Astrocyte (in vitro differentiated cells and primary cell): ENCODE data around the gene EHD4. TPM values are rescaled to one million over a fixed set of nuclear protein-coding genes. Genes with fewer than 3 reads are reported as not detected.

Experiments used
- DNase-seq: peaks from one replicate; pipeline ENCODE4 v3.0.0-alpha.2; 2010; ENCODE audit warnings: low read depth
- FAIRE-seq: peaks from 2 replicates; lab custom pipeline; 2011; peaks lifted over from hg19 to GRCh38; lab: Jason Lieb, UNC
- H2AFZ ChIP-seq: 2 replicates; pipeline ENCODE4 v1.6.0; 2012; ENCODE audit warnings: low read depth, low read length, inconsistent platforms
- H3K27ac ChIP-seq: 2 replicates; pipeline ENCODE4 v1.5.1; 2011; ENCODE audit warnings: low read depth, low read length, inconsistent platforms
- H3K27me3 ChIP-seq: 2 replicates; pipeline ENCODE4 v1.6.0; 2011; ENCODE audit warnings: low read length, inconsistent platforms; ENCODE audit not compliant: insufficient read depth
- H3K36me3 ChIP-seq: 2 replicates; pipeline ENCODE4 v1.5.1; 2011; ENCODE audit warnings: low read length, inconsistent platforms; ENCODE audit not compliant: insufficient read depth
- H3K4me1 ChIP-seq: 2 replicates; pipeline ENCODE4 v1.5.1; 2011; ENCODE audit warnings: low read length, inconsistent platforms; ENCODE audit not compliant: insufficient read depth
- H3K4me2 ChIP-seq: 2 replicates; pipeline ENCODE4 v1.6.0; 2012; ENCODE audit warnings: low read length, inconsistent platforms
- H3K4me3 ChIP-seq: 2 replicates; pipeline ENCODE4 v1.5.1; 2011; ENCODE audit warnings: low read depth, mild to moderate bottlenecking, low read length, inconsistent platforms; ENCODE audit not compliant: insufficient read depth
- H3K79me2 ChIP-seq: 2 replicates; pipeline ENCODE4 v1.6.0; 2012; ENCODE audit warnings: mild to moderate bottlenecking, low read length, inconsistent platforms; ENCODE audit not compliant: insufficient read depth
- H3K9ac ChIP-seq: 2 replicates; pipeline ENCODE4 v1.6.0; 2012; ENCODE audit warnings: mild to moderate bottlenecking, low read length, inconsistent platforms
- H3K9me3 ChIP-seq: 2 replicates; pipeline ENCODE4 v1.5.1; 2012; ENCODE audit warnings: low read depth, mild to moderate bottlenecking, low read length, inconsistent platforms; ENCODE audit not compliant: insufficient read depth
- H4K20me1 ChIP-seq: 2 replicates; pipeline ENCODE4 v1.6.0; 2012; ENCODE audit warnings: low read length, inconsistent platforms; ENCODE audit not compliant: insufficient read depth
- H3K27ac Mint-ChIP-seq: one replicate; pipeline ENCODE4 v1.8.0; 2021; ENCODE audit warnings: mild to moderate bottlenecking, mixed read lengths; ENCODE audit not compliant: unreplicated experiment
- H3K27me3 Mint-ChIP-seq: one replicate; pipeline ENCODE4 v1.8.0; 2021; ENCODE audit warnings: low read depth, mixed read lengths; ENCODE audit not compliant: unreplicated experiment
- H3K36me3 Mint-ChIP-seq: one replicate; pipeline ENCODE4 v1.8.0; 2021; ENCODE audit warnings: low read depth, mixed read lengths; ENCODE audit not compliant: unreplicated experiment
- H3K4me1 Mint-ChIP-seq: one replicate; pipeline ENCODE4 v1.8.0; 2021; ENCODE audit warnings: low read depth, mixed read lengths; ENCODE audit not compliant: unreplicated experiment
- H3K4me3 Mint-ChIP-seq: one replicate; pipeline ENCODE4 v1.8.0; 2021; ENCODE audit warnings: mild to moderate bottlenecking, moderate library complexity, mixed read lengths; ENCODE audit not compliant: unreplicated experiment
- H3K9me3 Mint-ChIP-seq: one replicate; pipeline ENCODE4 v1.8.0; 2021; ENCODE audit warnings: mild to moderate bottlenecking, mixed read lengths; ENCODE audit not compliant: unreplicated experiment
- CTCF ChIP-seq: IDR thresholded peaks from 2 replicates; pipeline ENCODE4 v1.5.1; 2011; ENCODE audit warnings: low read depth, mild to moderate bottlenecking, inconsistent platforms, low read length, moderate library complexity; ENCODE audit not compliant: insufficient read depth
- EZH2 ChIP-seq: IDR thresholded peaks from 2 replicates; pipeline ENCODE4 v1.6.1; 2012; ENCODE audit warnings: mild to moderate bottlenecking, low read length, inconsistent platforms; ENCODE audit not compliant: insufficient read depth
- total RNA-seq: library from RNA; stranded (reverse); gene quantifications from 2 replicates; pipeline ENCODE4 v1.2.1, GENCODE V29; 2021

EHD4 gene
- total RNA-seq, 1 donor from 2014 or later: 46.4 TPM

DNA sequence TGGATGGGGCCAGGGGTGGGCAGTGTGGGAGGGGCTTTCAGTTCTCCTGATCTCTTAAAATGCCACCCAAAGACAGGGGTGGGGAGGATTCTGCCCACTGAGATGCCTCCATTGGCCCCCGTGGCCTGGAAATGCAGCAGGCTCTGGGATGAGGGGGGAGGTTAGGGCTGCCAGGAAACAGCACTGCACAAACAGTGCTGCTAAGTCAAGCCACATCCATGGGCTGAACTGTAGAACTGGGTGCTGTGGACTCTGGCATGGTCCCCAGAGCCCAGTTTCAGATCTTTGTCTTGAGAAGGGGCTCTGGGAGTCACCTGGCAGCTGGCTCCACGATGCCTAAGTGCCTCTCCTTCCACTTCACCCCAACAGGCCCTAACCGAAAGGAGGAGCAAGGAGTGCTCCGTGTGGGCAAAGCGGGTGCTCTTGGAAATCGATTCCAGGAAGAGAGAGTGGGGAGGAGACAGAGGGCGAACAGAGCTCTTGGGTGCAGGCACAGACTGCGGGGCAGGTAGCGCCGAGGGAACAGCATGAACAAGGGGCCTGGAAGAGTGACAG is 40.6 kb upstream of the EHD4 start:
- peaks cover 51% of the 10 kb centered on the region for H3K27me3 Mint-ChIP-seq
- Histone ChIP-seq H3K36me3 (no peaks in the 10 kb centered on the region), H3K4me2 (no peak overlapping the region), H3K4me3 (no peak overlapping the region), H3K27ac (no peak overlapping the region), H3K9ac (no peak overlapping the region), H3K9me3 (no peaks in the 10 kb centered on the region), H3K4me1 (no peaks in the 10 kb centered on the region), H3K27me3 (peaks cover 14% of the 10 kb centered on the region), H3K79me2 (no peaks in the 10 kb centered on the region), H2AFZ (no peak overlapping the region), H4K20me1 (no peaks in the 10 kb centered on the region)
- no peak overlapping the region for H3K4me3 Mint-ChIP-seq
- H3K9me3 Mint-ChIP-seq: peaks cover 4% of the 10 kb centered on the region
- DNase-seq: no peak
- FAIRE-seq: no peak
- TF ChIP-seq CTCF (no peak), EZH2 (no peak)
- H3K4me1 Mint-ChIP-seq: peaks cover 6% of the 10 kb centered on the region
- no peaks in the 10 kb centered on the region for H3K36me3 Mint-ChIP-seq
- H3K27ac Mint-ChIP-seq: no peak overlapping the region

DNA sequence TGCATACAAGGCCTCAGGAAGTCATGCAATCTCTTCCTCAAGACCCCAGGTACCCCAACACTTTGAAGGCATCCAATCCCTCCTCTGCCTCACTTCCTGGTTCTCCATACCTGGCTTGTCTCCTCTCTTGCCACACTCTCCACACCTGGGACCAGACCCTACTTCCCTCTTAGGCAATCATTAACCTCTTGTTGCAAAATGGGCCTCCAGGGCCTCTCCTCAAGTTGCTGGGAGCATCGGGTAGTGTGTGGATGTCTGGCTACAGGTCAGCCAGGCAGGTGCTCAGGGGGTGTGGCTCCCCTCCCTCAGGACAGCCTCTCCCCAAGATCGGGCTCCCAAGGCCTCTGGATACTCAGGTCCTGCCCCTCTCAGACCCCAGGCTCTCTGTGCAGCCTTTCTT is 39.9 kb upstream of the EHD4 start:
- TF ChIP-seq CTCF: no peak
- no peak for TF ChIP-seq EZH2
- Histone ChIP-seq H3K36me3 (no peaks in the 10 kb centered on the region), H3K79me2 (no peaks in the 10 kb centered on the region), H3K9me3 (no peaks in the 10 kb centered on the region), H4K20me1 (no peaks in the 10 kb centered on the region), H3K4me2 (no peak overlapping the region), H3K27me3 (peaks cover 13% of the 10 kb centered on the region), H2AFZ (no peak overlapping the region), H3K9ac (no peak overlapping the region), H3K27ac (no peak overlapping the region), H3K4me1 (no peaks in the 10 kb centered on the region), H3K4me3 (no peak overlapping the region)
- peaks cover 6% of the 10 kb centered on the region for H3K9me3 Mint-ChIP-seq
- no peaks in the 10 kb centered on the region for H3K36me3 Mint-ChIP-seq
- no peak overlapping the region for H3K4me3 Mint-ChIP-seq
- peaks cover 51% of the 10 kb centered on the region for H3K27me3 Mint-ChIP-seq
- FAIRE-seq: no peak
- H3K4me1 Mint-ChIP-seq: peaks cover 6% of the 10 kb centered on the region
- H3K27ac Mint-ChIP-seq: no peak overlapping the region
- DNase-seq: no peak

DNA sequence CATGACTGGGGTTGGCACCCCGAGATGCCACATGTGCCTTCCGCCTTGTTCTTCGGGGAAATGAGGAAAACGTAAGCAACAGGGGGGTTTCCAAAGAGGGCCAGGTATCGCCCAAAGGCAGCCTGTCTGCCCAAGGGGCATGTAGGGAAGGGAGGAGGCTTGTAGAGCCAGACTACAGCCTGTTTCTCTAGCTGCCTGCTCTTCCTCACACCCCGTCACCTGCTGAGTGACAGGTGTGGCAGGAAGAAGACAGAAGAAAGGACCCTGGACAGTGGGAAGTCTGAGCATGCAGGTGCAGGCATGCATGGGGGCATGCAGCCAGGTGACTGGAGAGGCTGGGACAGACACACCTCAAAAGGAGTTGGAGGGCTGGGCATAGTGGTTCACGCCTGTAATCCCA is 38.7 kb upstream of the EHD4 start:
- no peak for FAIRE-seq
- no peak overlapping the region for H3K27ac Mint-ChIP-seq
- H3K79me2 ChIP-seq: no peaks in the 10 kb centered on the region

More for the DNA sequence above, 38.7 kb upstream of the EHD4 start:
- Histone ChIP-seq H3K27ac (no peak overlapping the region), H3K27me3 (peaks cover 17% of the 10 kb centered on the region), H3K36me3 (no peaks in the 10 kb centered on the region), H3K4me2 (no peak overlapping the region), H3K9me3 (peaks cover 4% of the 10 kb centered on the region), H2AFZ (no peak overlapping the region), H3K9ac (no peak overlapping the region), H3K4me3 (no peak overlapping the region), H4K20me1 (no peaks in the 10 kb centered on the region), H3K4me1 (no peaks in the 10 kb centered on the region)
- H3K4me1 Mint-ChIP-seq: peaks cover 6% of the 10 kb centered on the region
- no peak overlapping the region for H3K4me3 Mint-ChIP-seq
- H3K9me3 Mint-ChIP-seq: peaks cover 6% of the 10 kb centered on the region
- H3K36me3 Mint-ChIP-seq: no peaks in the 10 kb centered on the region
- H3K27me3 Mint-ChIP-seq: peaks cover 52% of the 10 kb centered on the region
- TF ChIP-seq EZH2: no peak
- no peak for TF ChIP-seq CTCF
- no peak for DNase-seq
